SK-N-MC (cell line): Measurements from ENCODE around the gene GOLGA5.

Source experiments
- EZH2 ChIP-seq: fragments of 200-600 bp; sonication (generic); IDR thresholded peaks from one replicate; pipeline ENCODE4 v1.6.1; 2017; ENCODE audit warnings: antibody characterized with exemption
- FOXP2 ChIP-seq: optimal IDR thresholded peaks from 2 replicates; pipeline ENCODE3; 2011; ENCODE audit warnings: mild to moderate bottlenecking, moderate library complexity; ENCODE audit not compliant: insufficient read depth; ENCODE audit errors: extremely low read length, control extremely low read depth
- POLR2AphosphoS5 ChIP-seq: IDR thresholded peaks from 2 replicates; pipeline ENCODE4 v1.6.1; 2012; ENCODE audit warnings: mild to moderate bottlenecking, low read depth, low read length, borderline replicate concordance

- TF ChIP-seq POLR2AphosphoS5 (no peak), EZH2 (no peak), FOXP2 (no peak)
Observed at GRCh38 chr14:92844204-92844603, 50.1 kb downstream of the GOLGA5 start.
